Dermis microvascular lymphatic vessel endothelial cell (primary cell): Measurements from ENCODE around the gene CALHM5. TPM values are rescaled to one million over a fixed set of nuclear protein-coding genes. Genes with fewer than 3 reads are reported as not detected.

Experiments
- DNase-seq, 2 donors: peaks; one replicate each; pipeline versions ENCODE4 v3.0.0 to v3.0.0-alpha.2; 2010; ENCODE audit warnings: low read depth in 2 of 2
- total RNA-seq: library from RNA; depleted of rRNA; stranded (reverse); fragments of >200 nt; gene quantifications from 2 replicates; pipeline ENCODE4 v1.2.1, GENCODE V29; 2014

CALHM5 gene
- total RNA-seq, 1 donor from 2014 or later, result 0.64 TPM

GRCh38 chr6:116507324-116507723 is 4.1 kb upstream of the CALHM5 start:
- no peak for DNase-seq

DNA sequence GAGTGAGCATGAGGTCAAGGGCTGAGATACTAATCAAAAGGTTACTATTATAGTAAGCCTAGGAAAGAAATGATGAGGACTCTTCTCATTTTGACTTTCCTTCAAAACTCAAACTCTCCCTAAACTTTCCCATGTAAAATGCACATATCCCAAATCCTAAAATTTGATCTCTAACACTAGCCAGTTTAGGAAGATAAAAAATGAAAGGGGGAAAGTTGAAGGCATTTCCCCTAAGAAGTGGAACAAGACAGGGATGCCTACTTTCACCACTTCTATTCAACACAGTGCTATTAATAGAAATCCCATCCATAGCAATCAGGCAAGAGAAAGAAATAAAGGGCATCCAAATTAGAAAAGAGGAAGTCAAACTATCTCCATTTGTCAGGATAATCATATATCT is 2.9 kb upstream of the CALHM5 start:
- no peak for DNase-seq

GRCh38 chr6:116512111-116512559 is 696 bp downstream of the CALHM5 start:
- peak in 1 of 2 donors; percentile 32 for DNase-seq

DNA sequence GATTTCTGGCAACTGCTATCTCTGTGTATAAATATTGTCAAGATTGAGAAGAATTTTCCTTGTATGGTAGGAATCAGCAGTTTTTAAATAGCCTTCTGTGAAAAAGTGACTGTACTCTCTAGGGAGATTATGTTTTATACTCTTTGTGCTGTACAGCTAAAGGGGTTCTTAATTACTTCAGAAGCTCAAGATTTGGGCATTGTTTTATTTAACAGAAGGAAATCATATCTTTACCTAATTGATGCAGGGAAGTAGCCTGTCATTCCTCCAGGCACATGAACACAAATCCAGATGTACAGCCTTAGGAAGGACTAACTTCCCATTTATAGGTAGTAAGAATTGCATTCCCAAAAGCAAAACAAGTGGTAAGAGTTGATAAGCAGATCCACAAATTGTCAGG is 1.3 kb downstream of the CALHM5 start:
- DNase-seq, result no peak

DNA sequence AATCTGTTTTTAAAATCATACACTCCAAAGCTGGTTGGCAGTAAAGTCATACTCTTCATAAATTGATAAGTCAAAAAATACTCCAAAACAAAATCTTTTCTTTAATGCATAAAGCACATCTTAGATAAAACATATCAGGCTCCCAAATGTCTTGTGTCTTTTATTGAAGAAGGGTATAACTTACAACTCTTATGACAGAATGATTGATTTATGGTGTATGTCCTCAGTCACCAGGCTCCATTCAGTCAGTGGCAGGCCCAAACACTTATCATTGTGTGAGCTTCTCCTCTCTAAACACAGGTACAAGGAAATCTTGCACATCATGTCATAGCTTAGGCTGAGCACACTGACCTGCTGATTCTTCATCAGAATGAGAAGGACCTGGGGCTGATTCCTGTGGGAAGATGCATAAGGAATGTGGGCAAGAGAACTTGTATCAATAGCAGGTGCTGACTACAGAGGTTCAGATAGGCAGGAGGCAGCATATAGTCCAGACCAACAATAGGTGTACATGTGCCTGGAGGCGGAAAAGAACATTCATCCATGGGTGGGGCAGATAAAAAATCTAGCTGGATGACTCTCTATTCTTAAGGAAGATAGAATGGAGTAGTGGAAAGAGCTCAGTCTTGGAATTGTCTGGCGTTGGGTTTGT is 1.9 kb downstream of the CALHM5 start:
- DNase-seq, result no peak

DNA sequence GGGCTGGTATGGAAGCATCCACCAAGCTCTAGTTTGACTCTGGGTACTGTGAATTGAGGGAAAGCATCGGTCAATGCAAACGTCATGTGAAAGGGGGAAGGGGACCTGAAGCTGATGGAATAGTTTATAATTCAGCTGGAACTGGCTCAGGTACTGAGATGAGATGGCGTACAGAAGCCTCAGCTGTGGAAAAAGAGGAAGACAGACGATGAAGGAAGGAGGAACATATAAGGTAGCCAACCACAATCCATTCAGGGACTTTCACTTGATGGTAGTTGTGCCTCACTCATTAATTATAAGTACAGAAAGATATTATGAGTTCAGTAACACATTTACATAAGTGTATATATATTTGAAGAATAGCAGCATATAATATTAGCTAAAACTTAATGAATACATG is 2.7 kb downstream of the CALHM5 start:
- DNase-seq, result no peak

GRCh38 chr6:116515141-116515540 is 3.7 kb downstream of the CALHM5 start:
- no peak for DNase-seq

DNA sequence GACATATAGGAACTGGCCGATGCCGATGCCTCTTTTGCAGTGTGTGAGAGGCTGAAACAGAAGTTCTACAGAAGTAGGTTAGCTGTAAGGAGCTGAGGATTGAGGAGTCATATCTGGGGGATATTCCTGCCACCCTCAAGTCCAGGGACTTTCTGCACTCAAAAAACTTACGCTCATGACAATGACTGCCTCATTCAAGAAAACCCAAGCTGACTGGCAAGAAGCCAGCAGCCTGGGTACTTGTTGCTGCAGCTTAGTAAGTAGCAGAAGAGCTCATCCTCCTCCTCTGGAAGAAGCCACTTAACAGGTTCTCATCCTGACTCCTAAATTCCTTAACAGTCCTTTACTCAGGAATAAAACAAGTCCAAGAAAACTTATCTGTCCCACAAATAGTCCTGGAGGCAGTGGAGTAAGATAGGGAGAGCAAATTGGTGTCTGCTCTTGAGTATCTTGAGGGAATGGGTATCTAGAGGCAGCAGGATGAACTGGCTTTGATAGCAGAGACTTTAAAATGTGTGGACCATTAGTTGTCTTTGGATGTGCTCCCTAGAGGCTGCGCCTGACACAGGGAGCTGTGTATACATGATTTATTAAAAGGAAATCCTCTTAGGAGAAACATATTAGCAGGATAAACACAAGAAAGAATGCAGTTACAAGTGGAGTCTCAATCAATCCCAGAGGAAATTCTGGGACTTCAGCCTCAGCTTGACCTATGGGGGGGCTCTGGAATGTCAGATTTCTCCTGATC is 7.4 kb downstream of the CALHM5 start:
- peak in 1 of 2 donors; percentile 18 for DNase-seq

DNA sequence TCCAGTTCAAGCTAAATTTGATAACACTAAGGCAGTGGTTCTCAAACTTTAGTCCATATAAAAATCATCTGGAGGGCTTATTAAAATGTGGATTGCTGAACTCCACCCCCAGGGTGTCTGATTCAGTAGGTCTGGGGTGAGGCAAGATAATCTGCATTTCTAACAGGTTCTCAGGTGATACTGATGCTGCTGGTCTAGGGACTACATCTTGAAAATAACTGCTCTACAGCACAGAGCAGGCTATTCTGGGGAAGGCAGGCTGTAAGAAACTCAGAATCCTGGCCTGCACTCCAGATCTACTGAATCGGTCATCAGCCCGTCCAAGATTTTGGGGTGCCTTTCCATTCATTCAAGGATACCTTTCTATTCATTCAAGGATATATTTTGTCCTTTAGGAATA is 11.5 kb downstream of the CALHM5 start:
- DNase-seq, result no peak

- DNase-seq, result no peak
Measured at GRCh38 chr6:116524236-116524635, 12.8 kb downstream of the CALHM5 start.

- no peak for DNase-seq
Measured at GRCh38 chr6:116528133-116528532, 16.7 kb downstream of the CALHM5 start.

- DNase-seq, result peak in 1 of 2 donors; percentile 34
Measured at GRCh38 chr6:116528780-116529179, 17.3 kb downstream of the CALHM5 start.

- DNase-seq, result no peak
Measured at GRCh38 chr6:116529466-116530290, 18.2 kb downstream of the CALHM5 start.

GRCh38 chr6:116530436-116530835 is 19.0 kb downstream of the CALHM5 start:
- DNase-seq, result no peak

GRCh38 chr6:116531675-116532570 is 20.5 kb downstream of the CALHM5 start:
- peak; percentile 68 to 81 for DNase-seq

DNA sequence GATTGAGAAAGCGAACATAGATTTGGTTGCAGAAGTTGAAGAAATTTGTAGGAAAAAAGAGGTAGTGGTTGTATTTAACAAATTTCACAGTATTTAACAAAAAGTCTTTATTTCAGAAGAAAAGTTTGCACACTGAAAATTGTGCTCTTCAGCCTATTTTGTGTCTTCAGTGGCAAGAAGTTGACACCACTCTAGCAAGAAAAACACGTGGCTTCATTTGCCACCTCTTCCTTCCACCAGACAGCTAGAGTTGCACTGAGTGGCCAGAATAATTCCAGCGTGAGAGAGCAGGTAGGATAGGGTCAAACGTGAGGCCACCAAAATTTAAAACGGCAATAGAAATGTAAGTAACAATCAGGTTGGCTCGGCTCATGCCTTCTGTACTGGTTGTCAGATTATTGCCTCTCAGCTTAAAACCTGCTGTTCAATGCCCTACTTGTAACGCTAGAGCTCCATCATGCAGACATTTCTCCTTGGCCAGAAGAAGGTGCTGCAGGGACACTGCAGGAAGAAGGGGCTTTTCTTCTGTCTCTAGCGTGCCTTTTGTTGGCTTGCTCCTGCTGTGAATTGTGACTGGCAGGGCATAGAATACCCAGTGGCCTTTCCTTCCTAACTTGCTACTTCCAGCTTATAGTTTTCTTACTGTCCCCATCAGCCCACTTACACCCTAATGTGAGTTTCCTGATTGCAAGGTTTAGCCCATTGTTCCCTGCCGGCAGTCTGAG is 22.0 kb downstream of the CALHM5 start:
- DNase-seq, result no peak

DNA sequence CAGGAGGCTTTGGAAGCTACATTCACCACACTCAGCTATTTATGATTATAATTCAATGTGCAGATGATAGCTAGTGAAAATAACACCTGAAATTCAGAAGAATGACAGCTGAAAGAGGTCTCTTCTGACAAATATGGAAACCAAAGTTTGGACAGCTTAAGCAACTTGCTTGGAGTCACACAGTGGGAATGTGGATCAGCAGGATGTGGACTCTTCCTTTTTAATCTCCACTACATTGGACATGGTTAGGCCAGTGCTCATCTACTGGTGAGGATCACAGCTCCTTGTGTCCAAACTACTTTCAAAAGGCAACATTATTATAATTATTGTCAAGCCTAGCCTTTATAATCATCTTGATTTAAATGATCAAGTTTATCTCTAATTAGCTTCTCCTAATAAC is 23.7 kb downstream of the CALHM5 start:
- DNase-seq, result no peak

- DNase-seq, result peak; percentile 55 to 66
Measured at GRCh38 chr6:116536216-116536621, 24.8 kb downstream of the CALHM5 start.

GRCh38 chr6:116542426-116542825 is 31.0 kb downstream of the CALHM5 start:
- no peak for DNase-seq

DNA sequence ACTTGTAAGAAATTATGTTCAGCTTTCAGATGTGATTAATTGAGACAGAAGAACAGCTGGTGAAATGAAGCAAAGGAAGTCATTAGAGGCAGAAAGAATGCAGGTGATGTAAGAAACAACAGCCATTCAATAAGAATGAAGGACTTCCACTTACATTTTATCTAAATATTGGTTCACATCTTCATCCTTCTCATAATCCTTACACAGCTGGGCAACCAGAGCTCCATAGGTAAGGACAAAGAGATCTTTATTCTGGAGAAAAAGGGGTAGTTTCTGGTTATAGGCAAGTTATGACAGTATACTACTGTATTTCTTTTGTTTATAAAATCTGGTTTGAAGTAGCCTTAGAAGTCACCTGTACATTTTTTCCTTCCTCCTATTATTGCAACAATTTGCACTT is 31.7 kb downstream of the CALHM5 start:
- no peak for DNase-seq

DNA sequence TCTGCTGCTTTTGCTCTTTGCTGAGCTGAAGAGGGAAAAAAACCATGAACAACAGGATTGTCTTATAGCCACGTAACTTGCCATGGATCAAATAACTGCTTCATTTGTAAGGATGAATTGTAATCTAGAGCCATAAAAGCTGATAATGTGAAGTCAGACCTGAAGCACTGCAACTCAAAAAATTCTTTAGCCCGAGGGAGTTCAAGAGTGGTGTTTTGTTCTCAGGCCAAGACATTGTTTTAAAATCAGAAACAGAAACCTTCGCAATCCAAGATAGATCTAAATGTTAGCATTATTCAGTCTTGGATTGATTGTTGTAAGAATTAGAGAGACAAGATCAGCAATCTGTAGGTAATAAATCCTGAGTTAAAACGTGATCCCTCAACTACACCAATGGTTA is 34.2 kb downstream of the CALHM5 start, which contains the start of gene TRAPPC3L:
Gene TRAPPC3L, minus strand, starts transcription at position 34 of the 400 bp plus-strand sequence. CDS start 170 bp downstream, outside the sequence.
- DNase-seq, result no peak
